Measurements from ENCODE around the gene GNAO1.

The GNAO1 gene

DNA sequence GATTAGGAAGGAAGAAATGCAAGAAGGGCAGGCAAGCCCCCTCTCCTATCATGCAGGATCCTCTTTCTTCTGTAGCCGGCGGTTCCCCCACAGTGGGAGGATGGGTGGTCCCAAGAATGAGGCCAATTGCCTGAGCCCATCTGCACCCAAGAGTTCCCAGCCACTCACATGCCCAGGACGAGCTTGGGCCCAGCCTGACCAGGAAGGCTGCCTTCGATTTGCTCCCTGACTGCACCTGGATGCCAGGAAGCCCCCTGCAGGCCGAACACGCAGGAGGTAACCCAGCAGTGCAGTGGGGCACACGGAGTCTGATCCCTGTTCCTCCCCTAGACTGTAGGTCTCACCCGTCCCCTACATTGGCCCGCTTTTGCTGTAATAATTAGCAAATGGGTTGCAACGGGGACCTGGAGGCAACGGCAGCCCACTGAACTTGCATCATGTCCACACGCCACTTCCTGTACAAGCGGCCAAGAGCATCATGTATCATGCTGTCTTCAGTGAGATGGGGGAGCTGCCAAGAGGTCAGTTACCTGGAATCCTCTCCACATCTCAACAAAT, 166.6 kb downstream of the GNAO1 start:
- no peak for TF ChIP-seq POLR2AphosphoS5 (IDR thresholded peaks at IDR 0.05; ENCODE audit: low read depth)
- no peak for TF ChIP-seq GABPA (IDR thresholded peaks at IDR 0.05; ENCODE audit: low read depth)
- TF ChIP-seq, protein P1, sequence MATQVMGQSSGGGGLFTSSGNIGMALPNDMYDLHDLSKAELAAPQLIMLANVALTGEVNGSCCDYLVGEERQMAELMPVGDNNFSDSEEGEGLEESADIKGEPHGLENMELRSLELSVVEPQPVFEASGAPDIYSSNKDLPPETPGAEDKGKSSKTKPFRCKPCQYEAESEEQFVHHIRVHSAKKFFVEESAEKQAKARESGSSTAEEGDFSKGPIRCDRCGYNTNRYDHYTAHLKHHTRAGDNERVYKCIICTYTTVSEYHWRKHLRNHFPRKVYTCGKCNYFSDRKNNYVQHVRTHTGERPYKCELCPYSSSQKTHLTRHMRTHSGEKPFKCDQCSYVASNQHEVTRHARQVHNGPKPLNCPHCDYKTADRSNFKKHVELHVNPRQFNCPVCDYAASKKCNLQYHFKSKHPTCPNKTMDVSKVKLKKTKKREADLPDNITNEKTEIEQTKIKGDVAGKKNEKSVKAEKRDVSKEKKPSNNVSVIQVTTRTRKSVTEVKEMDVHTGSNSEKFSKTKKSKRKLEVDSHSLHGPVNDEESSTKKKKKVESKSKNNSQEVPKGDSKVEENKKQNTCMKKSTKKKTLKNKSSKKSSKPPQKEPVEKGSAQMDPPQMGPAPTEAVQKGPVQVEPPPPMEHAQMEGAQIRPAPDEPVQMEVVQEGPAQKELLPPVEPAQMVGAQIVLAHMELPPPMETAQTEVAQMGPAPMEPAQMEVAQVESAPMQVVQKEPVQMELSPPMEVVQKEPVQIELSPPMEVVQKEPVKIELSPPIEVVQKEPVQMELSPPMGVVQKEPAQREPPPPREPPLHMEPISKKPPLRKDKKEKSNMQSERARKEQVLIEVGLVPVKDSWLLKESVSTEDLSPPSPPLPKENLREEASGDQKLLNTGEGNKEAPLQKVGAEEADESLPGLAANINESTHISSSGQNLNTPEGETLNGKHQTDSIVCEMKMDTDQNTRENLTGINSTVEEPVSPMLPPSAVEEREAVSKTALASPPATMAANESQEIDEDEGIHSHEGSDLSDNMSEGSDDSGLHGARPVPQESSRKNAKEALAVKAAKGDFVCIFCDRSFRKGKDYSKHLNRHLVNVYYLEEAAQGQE (IDR thresholded peaks at IDR 0.05; ENCODE audit: insufficient replicate concordance, low read depth): no peak
- TF ChIP-seq CTCF (IDR thresholded peaks at IDR 0.05; ENCODE audit: insufficient read depth, low read length): no peak
- no peak for TF ChIP-seq SPI1 (IDR thresholded peaks at IDR 0.05; ENCODE audit: borderline replicate concordance, low read depth)
- H3K4me3 ChIP-seq (replicated peaks; ENCODE audit: insufficient read depth, low read length): no peak overlapping the region
- H3K27ac ChIP-seq (replicated peaks): peak overlapping the region; percentile 24
- DNase-seq (ENCODE audit: low read depth in 1 of 2, low spot score in 1 of 2): peak; percentile 18 to 46
- no peaks in the 10 kb centered on the region for H3K27me3 ChIP-seq (ENCODE audit: insufficient read depth, poor library complexity, severe bottlenecking)

GRCh38 chr16:56360117-56361008, 169.1 kb downstream of the GNAO1 start:
- TF ChIP-seq, protein P1 (IDR thresholded peaks at IDR 0.05; ENCODE audit: insufficient replicate concordance, low read depth): no peak
- TF ChIP-seq GABPA (IDR thresholded peaks at IDR 0.05; ENCODE audit: low read depth) (no peak), SPI1 (IDR thresholded peaks at IDR 0.05; ENCODE audit: borderline replicate concordance, low read depth) (no peak), CTCF (IDR thresholded peaks at IDR 0.05; ENCODE audit: insufficient read depth, low read length) (no peak)
- Histone ChIP-seq H3K27ac (replicated peaks) (no peak overlapping the region), H3K4me3 (replicated peaks; ENCODE audit: insufficient read depth, low read length) (no peak overlapping the region), H3K27me3 (ENCODE audit: insufficient read depth, poor library complexity, severe bottlenecking) (no peaks in the 10 kb centered on the region)
- DNase-seq (ENCODE audit: low read depth in 1 of 2, low spot score in 1 of 2): no peak

DNA sequence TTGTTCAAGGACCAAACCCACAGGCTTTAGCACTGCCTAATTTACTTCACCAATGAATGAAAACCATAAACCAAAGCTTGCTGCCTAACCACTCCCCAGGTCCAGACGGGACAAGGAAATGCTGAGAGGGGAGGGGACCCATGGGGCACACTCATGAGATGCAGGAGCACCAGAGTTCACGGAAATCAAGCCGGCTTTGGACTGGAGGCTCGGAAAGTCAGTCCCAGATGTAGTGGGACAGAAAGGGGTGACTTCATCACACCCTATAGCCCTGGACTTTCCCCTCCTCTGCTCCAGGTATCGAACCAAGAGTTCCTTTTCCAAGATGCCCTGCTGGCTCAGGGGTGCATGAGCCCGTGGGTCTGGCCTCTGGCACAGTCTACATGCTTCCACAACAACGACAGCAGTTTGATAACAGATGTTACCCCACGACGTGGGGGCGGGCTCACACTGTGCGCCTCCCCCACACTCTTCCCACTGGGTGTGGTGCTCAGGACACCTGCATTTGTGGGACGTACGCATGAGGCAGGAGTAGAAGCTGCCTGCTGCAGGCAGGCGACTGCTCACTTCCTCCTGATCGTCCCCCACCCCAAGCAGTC, 170.9 kb downstream of the GNAO1 start:
- Histone ChIP-seq H3K27me3 (ENCODE audit: insufficient read depth, poor library complexity, severe bottlenecking) (no peaks in the 10 kb centered on the region), H3K27ac (replicated peaks) (no peak overlapping the region), H3K4me3 (replicated peaks; ENCODE audit: insufficient read depth, low read length) (no peak overlapping the region)
- no peak for DNase-seq (ENCODE audit: low read depth in 1 of 2, low spot score in 1 of 2)
- TF ChIP-seq, protein P1 (IDR thresholded peaks at IDR 0.05; ENCODE audit: insufficient replicate concordance, low read depth): no peak
- TF ChIP-seq GABPA (IDR thresholded peaks at IDR 0.05; ENCODE audit: low read depth): no peak
- TF ChIP-seq POLR2AphosphoS5 (IDR thresholded peaks at IDR 0.05; ENCODE audit: low read depth): no peak
- no peak for TF ChIP-seq CTCF (IDR thresholded peaks at IDR 0.05; ENCODE audit: insufficient read depth, low read length)
- TF ChIP-seq SPI1 (IDR thresholded peaks at IDR 0.05; ENCODE audit: borderline replicate concordance, low read depth): no peak
